Measurements from ENCODE around the gene NOX4.
A peak's percentile ranks its signal among the peaks of the same experiment; 100 is the strongest.

Gene NOX4

DNA sequence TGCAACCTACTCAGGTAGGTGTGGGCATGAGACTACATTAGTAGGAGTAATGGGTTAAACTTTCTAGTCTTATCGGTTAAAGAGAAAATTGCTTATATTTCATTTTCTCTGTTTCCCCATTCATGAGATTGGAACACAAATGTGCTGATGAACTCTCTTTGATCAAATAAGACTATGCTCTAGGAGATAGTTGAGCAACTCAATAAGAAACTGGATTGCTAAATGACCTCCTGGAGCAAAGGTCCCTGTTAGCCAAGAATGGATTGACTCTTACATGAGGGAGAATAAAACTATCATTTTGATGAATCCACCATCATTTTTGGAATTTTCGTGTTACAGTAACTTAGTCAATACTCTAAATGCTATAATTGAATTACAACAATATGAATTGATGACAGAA, 11.1 kb upstream of the NOX4 start:
- Histone ChIP-seq H3K27me3 (no peaks in the 10 kb centered on the region), H3K4me3 (ENCODE audit: low read depth, low read length) (no peak overlapping the region), H3K9me3 (no peaks in the 10 kb centered on the region), H3K4me1 (no peaks in the 10 kb centered on the region), H3K36me3 (no peaks in the 10 kb centered on the region)
- no peak for DNase-seq
- no peak for TF ChIP-seq CTCF (IDR thresholded peaks at IDR 0.05; ENCODE audit: low read depth, low read length)

DNA sequence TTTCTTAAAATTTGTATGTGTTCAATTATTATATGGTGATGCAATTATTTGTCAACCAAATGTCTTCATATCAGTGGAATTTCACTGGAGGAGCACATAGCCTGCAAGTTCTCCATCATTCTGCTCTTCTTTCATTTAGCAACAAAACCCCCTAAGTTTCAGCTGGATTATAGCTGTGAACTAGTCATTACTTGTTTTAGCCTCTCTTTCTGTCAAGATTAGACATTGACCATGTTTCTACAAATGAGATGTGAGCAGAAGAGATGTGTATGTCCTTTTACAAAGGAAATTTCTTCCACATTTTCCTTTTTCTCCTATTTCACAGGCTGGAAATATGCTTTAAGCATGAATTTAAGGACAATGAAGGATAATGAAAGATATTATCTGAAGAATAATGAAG, 9.2 kb upstream of the NOX4 start:
- Histone ChIP-seq H3K9me3 (no peaks in the 10 kb centered on the region), H3K36me3 (no peaks in the 10 kb centered on the region), H3K4me1 (no peaks in the 10 kb centered on the region), H3K27me3 (no peaks in the 10 kb centered on the region), H3K4me3 (ENCODE audit: low read depth, low read length) (no peak overlapping the region)
- TF ChIP-seq CTCF (IDR thresholded peaks at IDR 0.05; ENCODE audit: low read depth, low read length) = no peak
- DNase-seq = no peak

GRCh38 chr11:89498845-89499448, 7.8 kb upstream of the NOX4 start:
- H3K4me1 ChIP-seq = no peaks in the 10 kb centered on the region
- no peaks in the 10 kb centered on the region for H3K9me3 ChIP-seq
- peak; percentile 28 for TF ChIP-seq CTCF (IDR thresholded peaks at IDR 0.05; ENCODE audit: low read depth, low read length)
- DNase-seq = no peak
- H3K36me3 ChIP-seq = no peaks in the 10 kb centered on the region
- H3K27me3 ChIP-seq = no peaks in the 10 kb centered on the region
- H3K4me3 ChIP-seq (ENCODE audit: low read depth, low read length) = no peak overlapping the region

DNA sequence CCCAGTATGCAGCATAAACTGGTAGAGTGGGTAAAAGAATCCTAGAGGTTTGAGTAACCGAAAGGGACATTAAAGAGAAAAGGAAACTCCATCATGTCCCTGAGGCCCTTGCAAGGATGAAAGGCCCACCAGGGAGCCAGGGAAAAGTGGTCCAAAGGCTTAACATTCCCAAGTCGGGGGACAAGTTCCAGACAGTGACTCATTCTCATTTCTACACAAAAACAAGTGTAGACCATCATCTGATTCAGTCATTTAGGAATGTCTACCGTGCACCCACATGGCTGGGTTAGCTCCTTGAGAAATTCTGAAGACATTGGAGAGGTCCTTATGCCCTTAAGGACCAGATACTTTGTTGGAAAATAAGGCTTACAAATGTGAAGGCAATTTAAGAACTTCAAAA, 4.8 kb upstream of the NOX4 start:
- Histone ChIP-seq H3K9me3 (no peaks in the 10 kb centered on the region), H3K4me3 (ENCODE audit: low read depth, low read length) (no peak overlapping the region), H3K36me3 (no peaks in the 10 kb centered on the region), H3K4me1 (no peaks in the 10 kb centered on the region), H3K27me3 (peaks cover 10% of the 10 kb centered on the region)
- DNase-seq = no peak
- TF ChIP-seq CTCF (IDR thresholded peaks at IDR 0.05; ENCODE audit: low read depth, low read length) = no peak

GRCh38 chr11:89493431-89493830, 2.3 kb upstream of the NOX4 start:
- Histone ChIP-seq H3K4me1 (no peaks in the 10 kb centered on the region), H3K4me3 (ENCODE audit: low read depth, low read length) (no peak overlapping the region), H3K36me3 (no peaks in the 10 kb centered on the region), H3K27me3 (peaks cover 22% of the 10 kb centered on the region), H3K9me3 (no peaks in the 10 kb centered on the region)
- TF ChIP-seq CTCF (IDR thresholded peaks at IDR 0.05; ENCODE audit: low read depth, low read length) = no peak
- DNase-seq = no peak

GRCh38 chr11:89490602-89490980, 584 bp downstream of the NOX4 start:
- DNase-seq = no peak
- no peak overlapping the region for H3K4me3 ChIP-seq (ENCODE audit: low read depth, low read length)
- no peaks in the 10 kb centered on the region for H3K4me1 ChIP-seq
- no peaks in the 10 kb centered on the region for H3K9me3 ChIP-seq
- no peak for TF ChIP-seq CTCF (IDR thresholded peaks at IDR 0.05; ENCODE audit: low read depth, low read length)
- no peaks in the 10 kb centered on the region for H3K36me3 ChIP-seq
- peaks cover 22% of the 10 kb centered on the region for H3K27me3 ChIP-seq

All from BE2C (cell line).